ENCODE data around the gene AFDN. TPM values are rescaled to one million over a fixed set of nuclear protein-coding genes. Genes with fewer than 3 reads are reported as not detected.
A peak's percentile ranks its signal among the peaks of the same experiment; 100 is the strongest.

Gene AFDN, protein sequence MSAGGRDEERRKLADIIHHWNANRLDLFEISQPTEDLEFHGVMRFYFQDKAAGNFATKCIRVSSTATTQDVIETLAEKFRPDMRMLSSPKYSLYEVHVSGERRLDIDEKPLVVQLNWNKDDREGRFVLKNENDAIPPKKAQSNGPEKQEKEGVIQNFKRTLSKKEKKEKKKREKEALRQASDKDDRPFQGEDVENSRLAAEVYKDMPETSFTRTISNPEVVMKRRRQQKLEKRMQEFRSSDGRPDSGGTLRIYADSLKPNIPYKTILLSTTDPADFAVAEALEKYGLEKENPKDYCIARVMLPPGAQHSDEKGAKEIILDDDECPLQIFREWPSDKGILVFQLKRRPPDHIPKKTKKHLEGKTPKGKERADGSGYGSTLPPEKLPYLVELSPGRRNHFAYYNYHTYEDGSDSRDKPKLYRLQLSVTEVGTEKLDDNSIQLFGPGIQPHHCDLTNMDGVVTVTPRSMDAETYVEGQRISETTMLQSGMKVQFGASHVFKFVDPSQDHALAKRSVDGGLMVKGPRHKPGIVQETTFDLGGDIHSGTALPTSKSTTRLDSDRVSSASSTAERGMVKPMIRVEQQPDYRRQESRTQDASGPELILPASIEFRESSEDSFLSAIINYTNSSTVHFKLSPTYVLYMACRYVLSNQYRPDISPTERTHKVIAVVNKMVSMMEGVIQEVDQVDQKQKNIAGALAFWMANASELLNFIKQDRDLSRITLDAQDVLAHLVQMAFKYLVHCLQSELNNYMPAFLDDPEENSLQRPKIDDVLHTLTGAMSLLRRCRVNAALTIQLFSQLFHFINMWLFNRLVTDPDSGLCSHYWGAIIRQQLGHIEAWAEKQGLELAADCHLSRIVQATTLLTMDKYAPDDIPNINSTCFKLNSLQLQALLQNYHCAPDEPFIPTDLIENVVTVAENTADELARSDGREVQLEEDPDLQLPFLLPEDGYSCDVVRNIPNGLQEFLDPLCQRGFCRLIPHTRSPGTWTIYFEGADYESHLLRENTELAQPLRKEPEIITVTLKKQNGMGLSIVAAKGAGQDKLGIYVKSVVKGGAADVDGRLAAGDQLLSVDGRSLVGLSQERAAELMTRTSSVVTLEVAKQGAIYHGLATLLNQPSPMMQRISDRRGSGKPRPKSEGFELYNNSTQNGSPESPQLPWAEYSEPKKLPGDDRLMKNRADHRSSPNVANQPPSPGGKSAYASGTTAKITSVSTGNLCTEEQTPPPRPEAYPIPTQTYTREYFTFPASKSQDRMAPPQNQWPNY (N-terminal part only)
- 84.9 and 142 TPM in 2 replicates for total RNA-seq

DNA sequence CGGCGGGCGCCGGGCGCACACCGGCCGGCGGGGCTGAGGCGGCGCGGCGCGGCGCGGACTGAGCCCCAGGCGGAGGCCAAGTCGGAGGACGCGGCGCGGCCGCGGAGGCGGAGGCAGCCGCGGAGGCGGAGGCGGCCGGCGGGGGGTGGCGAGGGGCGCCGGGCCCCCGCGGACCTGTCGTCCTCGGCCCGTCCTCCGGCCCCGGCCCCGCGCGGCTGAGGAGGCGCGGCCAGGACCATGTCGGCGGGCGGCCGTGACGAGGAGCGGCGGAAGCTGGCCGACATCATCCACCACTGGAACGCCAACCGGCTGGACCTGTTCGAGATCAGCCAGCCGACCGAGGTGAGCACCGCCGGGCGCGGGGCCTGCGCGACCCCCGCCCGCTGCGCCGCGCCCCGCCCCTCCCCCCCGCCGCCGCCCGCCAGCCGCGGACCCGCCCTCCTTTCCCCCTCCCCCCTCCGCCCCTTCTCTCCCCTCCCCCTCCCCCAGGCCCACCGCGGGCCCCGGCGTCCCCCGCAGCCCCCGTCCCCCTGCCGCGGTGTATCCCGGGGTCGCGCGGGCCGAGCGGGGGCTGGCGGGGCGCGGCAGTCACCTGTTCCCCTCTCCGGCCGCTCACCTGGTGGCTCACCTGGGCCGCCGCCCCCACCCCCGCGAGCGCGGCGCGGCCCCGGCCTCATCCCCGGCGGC, at the start of gene AFDN:
AFDN (plus strand) TSS at position 16 of the 687 bp plus-strand sequence; CDS start at position 238, 222 bp downstream.
- no peak for DNase-seq (ENCODE audit: low read depth)

DNA sequence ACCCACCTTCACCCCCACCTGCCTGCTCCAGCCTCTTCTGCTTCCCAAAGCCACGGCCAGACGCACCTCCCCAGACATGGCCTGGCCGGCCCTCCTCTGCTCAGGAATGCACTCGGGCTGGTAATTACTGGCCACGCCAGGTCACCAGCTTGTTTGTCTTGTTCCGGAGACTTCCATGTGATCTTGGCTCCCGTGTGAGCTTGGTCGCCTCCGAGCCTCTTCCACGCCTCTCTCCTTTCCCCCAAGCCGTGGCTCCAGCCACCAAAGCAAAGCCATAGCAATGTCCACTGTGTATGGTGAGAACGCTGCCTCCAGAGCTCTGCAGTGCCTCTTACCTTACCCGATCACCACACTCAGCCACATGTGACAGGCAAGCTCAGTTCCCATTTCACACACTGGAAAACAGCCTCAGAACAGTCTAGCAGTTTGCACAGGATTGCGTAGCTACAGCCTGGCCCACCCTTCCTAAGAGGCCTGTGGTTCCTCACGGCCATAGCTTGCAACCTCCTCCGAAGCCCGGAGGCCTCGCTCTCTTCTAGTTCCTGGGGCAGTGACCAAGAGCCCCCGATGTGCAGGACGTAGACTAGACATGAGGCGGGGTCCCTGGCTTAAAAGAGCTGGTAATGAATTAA, 48.1 kb upstream of the AFDN start:
- peak; percentile 62 for DNase-seq (ENCODE audit: low read depth)

DNA sequence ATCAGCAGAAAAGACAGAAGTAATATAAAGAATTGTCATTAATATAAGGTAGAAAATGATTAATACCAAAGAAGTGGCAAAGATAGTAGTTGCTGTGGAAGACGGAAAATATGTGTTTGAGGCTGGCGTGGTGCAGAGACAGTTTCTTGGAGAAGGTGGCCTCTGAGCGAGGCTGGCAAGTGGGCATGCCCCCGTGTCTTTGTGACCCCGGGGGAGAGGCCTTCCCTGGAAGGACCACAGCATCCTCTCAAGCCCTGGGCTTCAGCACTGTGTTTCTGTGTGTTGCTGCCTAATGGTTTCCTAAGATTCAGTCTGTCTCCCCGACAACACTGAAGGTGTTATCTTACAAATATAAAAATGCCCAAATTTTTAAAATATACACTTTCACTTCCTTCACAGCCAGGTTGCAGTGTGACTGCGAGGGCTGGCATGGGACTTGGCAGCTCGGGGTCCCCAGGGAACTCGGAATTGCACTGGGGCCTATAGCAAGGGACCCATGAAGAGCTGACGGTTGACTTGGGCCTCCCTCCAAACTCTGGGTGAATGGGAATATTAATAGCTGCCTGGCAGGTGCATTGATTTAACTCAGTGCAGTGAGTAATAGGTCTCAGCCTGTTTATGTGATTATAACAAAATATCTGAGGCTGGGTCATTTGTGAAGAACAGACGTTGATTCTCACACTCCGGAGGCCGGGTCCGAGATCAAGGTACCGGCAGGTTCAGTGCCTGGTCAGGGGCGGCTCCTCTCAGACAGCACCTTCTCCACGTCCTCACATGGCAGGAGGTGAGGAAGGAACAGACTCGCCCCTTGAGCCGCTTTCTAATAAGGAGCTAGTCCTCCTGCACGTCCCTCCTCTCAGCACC, 47.4 kb upstream of the AFDN start:
- DNase-seq (ENCODE audit: low read depth) = no peak

DNA sequence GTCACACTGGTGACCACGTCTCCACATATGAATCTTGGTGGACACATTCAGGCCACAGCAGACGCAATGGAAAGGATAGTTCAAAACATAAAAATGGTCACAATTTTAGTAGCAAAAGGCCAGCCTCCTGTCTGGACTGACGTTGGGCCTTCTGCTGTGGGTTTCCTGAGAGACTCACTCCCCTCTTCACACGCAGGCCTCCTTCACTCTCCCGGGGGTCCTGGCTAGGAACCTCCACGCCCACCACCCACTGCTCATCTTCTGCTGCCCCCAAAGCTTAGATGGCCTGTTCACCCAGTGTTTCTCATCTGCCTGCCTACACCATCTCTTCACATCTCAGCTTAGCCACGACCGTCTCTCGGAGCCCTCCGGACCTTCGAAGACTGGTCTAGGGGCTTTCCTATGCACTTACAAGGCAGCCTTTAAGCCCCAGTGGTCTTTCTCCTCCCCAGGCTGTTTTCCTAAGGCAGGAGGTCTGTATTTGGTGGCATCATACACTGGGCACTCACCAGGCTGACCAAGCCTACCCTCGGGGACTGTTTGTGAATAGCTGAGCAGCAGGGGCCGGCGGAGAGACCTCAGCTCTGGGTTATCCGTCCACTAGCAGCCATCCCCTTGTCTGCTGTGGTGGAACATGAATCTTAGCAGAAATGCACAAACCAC, 46.6 kb upstream of the AFDN start:
- DNase-seq (ENCODE audit: low read depth) = no peak

DNA sequence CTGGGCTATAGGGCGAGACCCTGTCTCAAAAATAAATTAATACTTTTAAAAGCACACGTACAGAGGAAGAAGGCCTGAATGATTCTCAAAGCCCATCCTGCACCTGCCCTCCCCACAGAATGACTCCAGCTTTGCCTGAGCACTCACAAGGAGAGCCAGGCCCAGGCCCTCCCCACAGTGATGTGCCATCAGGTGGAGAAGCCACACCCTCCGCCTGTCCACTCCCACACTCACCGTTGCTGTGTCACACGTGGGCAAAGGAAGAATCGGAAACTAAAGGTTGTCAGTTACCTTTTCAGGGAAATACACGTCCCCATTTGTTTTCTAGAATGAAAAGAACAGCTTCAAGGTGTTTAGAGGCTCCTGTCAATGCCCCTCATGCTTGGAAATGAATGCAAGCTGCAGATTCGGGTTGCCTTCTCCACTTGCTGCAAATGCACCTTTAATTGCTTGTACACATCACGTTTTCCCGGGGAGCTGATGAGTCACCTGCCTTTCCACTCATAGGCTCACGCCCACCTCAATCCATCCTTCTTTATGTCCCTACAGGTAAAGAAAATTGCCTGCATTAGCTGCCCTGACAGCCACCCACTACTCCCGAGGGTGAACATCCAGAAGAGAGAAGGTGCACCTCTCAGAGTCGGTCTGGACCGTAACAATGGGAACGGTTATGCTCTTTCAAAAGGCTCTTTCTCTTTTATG, 45.5 kb upstream of the AFDN start:
- peak; percentile 36 for DNase-seq (ENCODE audit: low read depth)

DNA sequence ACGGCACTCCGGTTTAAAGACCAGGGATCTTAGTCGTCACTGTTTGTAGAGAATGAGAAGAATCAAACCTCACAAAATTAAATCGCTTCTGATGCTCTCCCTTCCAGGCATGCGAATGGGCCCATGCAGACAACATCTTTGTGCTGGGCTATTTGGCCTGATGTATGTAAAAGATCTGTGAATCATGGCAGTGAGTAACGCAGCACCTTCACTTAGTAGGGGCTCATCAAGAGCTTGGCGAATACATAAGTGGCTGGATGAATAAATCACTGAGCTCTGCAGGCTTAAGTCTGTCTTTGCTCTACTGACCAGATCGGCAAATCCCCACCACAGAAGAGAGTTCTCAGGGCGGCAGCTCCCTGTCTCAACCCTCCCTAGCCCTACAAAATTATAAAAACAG, 44.8 kb upstream of the AFDN start:
- no peak for DNase-seq (ENCODE audit: low read depth)

DNA sequence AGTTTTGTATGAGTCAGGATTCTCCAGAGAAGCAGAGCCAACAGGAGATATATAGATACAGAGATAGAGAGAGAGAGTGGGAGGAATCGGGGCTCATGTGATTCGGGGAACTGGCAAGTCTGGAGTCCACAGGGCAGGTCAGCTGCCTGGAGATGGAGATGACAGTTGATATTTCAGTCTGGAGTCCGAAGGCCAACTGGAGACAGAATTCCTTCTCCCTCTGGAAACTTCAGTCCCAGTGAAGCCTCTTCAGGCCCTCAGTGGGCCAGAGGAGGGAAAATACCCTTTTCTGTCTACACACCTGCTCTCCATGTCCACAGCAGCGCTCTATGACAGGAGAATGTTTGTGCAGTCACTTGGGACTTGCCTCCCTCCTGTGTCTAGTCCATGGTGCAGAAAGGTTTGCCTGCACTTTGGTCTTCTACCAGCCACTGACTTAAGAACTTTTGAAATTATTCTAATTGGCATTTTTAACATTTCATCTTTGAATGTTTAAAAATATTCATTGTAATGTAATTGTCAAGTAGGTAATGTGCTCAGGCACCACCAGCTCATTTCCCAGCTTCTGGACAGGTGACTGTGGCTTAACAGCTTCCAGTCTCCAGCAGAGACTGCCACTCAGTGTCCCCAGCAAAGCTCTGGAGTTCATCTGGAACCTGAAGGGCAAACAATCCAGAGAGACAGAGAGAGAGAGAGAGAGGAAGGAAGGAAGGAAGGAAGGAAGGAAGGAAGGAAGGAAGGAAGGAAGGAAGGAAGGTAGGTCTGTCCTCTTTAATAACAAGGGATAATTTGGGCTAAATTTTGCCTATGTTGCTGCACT, 43.8 kb upstream of the AFDN start:
- DNase-seq (ENCODE audit: low read depth) = no peak

DNA sequence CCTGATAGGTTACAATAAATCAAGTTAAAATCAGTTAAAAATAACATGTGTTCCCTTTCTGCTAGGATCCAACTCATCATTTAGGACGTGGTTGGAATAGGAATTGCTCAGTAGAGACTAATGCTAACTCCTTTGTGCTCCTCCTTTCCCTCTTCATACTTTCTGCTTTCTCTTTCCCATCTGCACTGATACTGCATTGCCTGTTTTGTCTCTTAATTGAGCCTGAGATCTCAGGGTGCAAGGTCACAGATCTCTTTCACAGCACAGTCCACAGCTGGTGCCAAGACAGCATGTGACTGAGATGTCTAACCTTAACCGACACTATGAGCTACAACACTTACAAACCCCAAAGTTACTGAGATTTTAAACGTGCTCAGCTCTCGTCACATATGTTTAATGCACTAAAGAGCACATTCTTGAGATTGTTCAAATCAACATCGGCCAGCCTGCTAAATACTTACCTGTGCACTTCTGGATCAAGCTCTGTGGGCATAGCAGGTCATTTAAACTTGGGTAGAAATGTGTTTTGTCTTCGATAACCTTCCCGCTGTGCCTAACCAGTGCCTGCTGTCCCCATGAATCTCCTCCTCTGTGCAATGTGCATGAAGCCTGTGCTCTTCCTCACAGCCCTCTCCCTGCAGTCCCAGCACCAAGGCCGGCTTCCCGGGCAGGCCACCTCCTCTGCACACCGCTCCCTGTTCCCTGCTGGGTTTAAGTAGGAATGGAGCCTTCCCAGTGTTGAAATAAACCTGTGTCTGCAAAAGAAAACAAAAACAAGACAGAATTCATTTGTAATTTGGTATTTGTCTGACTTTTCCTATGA, 39.6 kb upstream of the AFDN start:
- DNase-seq (ENCODE audit: low read depth) = no peak

DNA sequence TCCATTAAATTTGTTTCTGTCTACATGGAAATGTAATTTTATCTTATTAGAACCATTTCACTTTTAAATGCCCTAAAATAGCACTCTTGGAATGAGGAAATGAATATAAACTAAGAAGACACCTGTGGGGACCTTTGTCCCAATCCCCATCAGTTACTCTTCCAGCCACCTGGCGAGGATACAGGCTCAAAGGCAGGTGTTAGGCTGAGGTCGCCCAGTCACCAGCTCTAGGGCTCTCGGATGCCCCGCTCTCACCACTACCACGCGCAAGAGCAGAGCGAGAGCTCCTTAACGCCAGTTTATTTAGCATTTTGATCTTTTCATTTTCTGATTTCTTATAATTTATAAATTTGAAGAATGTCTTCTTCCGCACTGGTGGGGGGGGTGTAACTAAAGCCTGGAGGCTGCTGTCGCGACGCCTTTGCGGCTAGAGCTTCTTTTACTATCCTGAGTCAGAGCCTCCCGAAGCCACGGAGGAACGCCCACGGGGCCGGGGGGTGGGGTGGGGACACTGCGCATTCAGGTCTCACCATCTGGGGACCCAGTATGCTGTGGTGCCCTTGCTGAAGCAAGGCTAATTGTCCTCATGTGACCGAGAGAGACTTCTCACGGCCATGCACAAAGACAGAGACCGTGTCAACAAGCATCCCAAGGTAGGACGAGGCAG, 38.7 kb upstream of the AFDN start:
- no peak for DNase-seq (ENCODE audit: low read depth)

DNA sequence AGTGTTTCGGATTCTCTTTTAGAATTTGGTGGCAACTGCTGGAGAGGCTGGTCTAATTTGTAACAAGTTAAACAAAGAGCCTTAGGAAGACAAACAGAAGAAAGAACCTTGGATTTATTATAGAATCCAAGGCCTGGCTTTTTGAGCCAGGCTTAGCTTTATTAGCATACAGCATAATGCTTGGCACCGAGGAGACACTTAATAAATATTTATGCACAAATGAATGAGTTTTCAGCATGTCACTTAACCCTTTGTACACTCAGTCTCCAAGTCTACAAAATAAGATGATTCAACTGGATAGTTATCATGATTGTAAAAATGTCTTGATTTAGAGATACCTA, 38.2 kb upstream of the AFDN start:
- no peak for DNase-seq (ENCODE audit: low read depth)

DNA sequence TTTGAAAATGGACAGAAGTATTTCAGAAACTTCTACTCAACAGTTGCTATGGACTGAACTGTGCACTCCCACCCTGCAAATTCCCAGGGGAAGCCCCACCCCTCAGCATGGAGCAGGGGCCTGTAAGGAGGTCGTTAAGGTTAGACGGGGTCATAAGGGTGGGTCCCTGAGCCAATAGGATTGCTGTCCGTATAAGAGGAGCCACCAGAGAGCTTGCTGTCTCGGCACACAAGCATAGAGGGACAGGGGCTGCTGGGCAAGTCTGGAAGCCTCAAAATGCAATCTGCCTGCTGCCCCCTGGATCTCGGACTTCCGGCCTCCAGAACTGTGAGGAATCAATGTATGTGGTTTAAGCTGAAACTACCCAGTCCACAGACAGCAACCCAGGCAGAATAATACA, 37.4 kb upstream of the AFDN start:
- DNase-seq (ENCODE audit: low read depth) = no peak

DNA sequence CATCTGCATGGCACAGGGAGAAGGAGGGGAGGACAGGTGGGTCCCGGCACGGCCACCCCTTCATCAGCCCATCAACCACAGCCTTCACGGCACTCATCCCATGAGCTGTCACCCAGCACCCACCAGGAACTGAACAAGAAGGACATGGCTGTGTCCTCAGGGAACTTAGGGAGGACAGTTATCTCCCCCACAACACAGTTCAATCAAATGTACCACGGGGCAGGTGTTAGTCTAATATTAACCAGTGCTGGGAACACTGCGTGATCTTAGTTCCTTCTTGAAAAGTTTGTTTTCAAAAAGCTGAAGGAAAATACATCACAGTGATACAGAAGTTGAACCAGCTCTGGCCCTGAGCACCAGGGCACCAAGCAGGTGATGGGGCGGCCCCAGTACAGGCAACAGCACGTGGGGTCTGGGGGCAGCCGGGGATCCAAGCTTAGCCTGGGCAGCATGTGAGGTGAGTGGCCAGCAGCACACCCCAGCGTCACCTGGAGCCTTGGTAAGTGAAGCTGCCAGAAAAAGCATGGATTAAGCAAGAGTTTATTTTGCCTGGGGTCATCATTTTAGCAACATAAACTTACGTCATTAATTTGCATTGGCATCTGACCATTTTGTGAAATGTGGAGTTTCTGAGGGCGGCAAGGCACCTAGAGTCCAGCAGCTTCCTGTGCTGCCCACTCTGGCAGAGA, 35.5 kb upstream of the AFDN start:
- peak; percentile 96 for DNase-seq (ENCODE audit: low read depth)

DNA sequence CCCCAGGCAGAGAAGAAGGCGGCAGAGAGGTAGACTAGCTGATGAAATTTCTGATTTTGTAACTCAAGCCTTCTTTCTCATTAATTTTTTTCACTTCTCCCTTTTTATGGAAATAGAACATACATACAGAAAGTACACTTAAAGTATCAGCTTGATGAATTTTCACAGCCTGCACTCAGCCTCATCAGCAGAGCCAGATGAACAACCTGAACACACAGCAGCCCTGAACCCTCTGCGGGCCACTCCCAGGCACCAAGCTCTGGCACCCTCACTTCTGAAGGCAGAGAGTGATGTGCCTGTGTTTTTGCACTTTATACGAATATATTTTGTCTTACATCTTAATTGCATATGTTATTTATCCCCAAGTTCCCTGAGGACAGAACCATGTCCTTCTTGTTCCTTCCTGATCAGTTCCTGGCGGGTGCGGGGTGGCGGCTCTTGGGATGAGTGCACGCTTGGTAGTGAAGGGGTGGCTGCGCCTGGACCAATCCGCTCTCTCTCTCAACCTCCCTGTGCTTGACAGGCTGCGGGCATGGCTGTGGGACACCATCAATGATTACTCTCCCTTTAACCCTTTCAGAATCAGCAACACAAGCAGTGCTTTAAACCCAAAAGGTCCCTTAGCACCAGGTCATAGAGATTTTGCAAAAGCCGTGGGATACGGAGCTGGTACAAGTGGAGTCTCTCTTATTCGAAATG, 34.8 kb upstream of the AFDN start:
- no peak for DNase-seq (ENCODE audit: low read depth)

DNA sequence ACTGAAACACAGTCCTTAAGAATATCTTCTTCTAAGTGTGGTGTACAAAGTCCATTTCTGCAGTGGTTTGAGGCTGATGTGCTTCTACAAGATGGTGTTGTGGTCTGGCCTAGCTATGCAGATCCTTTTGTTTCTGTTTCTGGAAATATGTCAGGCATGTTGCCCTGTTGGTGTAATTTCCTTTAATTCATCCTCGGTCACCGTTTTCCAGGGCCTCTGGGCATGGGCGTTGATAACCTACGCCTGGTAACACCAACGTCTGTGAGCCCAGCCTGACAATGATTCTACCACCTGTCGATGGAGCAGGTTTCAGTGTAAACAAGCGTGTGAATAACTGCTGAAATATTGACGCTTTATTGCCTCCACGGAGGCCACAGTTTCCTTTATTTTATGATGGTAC, 33.3 kb upstream of the AFDN start:
- DNase-seq (ENCODE audit: low read depth) = peak; percentile 72
